ENCODE results near the gene ETV6.
A peak's percentile ranks its signal among the peaks of the same experiment; 100 is the strongest.

The ETV6 gene

DNA sequence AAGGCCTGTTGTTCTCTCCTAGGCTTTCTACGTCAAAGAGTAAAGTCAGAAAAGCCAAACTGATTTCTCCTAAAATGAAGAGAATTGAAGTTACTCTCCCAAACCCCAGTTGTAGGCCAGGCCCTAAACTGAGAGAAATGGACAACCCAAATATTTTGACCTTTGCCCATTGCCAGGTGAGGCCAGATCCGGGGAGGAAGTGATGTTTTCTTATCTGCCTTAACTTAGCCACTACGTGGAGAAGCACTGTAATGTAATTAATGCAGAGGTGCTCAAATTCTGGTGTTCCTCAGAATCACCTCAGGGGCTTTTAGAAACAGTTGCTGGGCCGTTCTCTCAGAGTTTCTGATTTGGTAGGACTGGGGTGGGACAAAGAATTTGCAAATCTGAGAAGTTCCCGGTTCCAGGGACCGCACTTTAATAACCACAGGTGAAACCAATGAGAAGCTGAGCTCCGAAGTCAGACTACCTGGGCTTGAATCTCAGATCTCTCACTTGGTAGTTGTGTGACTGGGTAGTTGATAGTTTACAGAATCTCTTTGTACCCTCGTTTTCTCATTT, 73.2 kb downstream of the ETV6 start:
- DNase-seq, result no peak

DNA sequence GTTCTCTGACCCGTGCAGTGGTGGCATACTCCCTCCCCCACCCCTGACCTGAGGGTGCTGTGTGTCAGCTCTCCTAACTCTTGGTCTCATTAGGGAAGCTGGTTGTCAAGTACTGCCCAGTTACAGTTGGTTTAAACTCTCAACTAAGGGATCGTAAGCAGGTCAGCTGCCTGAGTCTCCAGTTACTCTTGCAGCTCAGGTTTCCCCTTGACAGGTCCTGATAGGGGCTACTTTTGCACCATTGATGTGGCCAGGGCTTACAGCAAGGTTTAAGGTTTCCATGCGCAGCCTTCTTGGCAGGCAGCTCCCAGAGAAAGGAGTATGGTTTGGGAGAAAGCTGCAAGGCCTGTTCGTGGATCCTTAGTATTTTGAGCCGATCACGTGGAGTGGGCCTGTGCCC, 74.5 kb downstream of the ETV6 start:
- no peak for DNase-seq

DNA sequence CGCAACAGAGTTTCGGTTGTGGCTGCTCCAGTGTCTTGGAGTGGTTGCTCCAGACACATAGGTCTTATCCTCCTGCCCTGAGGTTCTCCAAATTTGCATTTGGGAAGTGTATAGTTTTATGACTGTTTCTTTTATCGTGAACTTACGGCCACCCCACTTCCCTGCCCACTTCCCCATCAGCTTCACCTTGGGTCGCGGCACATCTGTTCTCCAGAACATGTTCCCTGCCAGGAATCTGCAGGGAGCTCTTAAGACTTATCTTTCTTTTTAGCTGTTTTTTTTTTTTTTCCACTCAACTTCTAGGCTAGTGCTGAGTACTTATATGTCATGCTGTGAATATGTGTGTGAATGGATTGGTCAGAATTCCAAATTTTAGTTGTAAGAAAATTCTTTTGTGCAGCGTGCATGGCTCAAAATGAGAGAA, 75.4 kb downstream of the ETV6 start:
- DNase-seq, result no peak

DNA sequence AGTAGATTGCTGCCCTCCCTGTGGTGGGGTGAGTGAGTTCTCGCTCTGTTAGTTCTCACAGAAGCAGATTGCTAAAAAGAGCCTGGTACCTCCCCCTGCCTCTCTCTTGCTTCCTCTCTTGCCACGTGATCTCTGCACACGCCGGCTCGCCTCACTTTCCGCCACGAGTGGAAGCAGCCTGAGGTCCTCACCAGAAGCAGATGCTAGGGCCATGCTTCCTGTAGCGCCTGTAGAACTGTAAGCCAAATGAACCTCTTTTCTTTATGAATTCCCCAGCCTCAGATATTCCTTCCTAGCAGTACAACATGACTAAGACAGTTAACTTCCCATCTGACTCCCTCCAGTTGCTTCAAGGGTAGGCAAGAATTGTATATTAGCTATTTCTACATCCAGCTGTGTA, 76.2 kb downstream of the ETV6 start:
- no peak for DNase-seq

DNA sequence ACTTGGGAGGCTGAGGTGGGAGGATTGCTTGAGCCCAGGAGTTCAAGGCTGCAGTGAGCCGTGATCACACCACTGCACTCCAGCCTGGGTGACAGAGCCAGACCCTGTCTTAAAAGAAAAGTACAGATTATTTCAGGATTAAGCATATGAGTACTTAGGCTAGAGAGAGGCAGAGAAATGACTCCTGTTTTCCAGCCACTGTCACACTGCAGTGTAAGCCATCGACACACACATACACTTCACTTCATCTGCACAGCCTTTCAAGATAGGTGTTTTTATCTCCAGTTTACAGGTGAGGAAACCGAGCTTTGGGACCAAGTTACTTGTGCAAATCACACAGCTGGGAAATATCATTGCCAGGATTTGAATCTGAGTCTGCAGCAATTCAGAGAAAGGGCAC, 77.2 kb downstream of the ETV6 start:
- no peak for DNase-seq

DNA sequence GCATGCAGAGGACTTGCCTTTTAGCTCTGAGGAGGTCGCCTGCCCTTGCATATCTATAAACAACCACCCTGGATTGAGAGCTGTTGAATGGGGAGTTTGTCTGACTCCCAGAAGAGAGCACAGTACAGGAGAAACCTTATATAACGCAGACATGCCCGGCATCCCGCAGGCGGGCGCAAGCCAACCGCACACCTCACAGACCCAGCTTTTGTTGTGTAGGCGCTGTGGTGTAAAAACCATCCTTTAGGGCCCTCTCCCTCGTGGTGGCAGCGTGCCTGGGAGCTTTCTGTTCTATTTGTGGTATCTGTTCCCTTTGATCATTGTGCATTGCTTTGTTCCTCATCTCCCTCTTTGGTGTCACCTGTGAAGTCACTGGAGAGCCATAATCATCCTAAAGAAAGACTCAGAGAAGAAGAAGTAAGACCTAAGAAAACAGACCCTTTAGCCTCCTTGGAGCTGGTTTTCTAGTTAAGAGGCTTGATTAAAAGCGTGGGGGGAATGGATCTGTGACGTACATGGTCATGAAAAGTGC, 77.7 kb downstream of the ETV6 start:
- DNase-seq, result peak; percentile 42

DNA sequence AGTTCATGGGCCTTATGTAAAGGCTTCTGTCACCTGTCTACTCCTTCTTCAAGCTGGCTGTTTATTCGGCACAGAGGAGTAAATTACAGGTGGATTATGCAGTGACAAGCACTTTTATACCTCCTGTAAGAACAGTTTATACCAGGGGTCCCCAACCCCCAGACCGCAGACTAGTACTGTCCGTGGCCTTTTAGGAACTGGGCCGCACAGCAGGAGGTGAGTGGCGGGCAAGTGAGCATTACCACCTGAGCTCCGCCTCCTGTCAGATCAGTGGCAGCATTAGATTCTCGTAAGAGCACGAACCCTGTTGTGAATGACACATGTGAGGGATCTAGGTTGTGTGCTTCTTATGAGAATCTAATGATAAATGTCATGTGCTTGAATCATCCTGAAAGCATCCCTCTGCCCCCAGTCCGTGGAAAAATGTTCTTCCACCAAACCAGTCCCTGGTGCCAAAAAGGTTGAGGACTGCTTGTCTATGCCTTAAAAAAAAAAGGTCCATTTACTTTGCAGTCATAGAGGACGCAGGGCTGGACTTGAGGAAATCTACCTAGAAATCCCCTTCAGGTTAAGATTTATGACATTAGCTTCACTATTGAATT, 78.8 kb downstream of the ETV6 start:
- DNase-seq, result no peak

DNA sequence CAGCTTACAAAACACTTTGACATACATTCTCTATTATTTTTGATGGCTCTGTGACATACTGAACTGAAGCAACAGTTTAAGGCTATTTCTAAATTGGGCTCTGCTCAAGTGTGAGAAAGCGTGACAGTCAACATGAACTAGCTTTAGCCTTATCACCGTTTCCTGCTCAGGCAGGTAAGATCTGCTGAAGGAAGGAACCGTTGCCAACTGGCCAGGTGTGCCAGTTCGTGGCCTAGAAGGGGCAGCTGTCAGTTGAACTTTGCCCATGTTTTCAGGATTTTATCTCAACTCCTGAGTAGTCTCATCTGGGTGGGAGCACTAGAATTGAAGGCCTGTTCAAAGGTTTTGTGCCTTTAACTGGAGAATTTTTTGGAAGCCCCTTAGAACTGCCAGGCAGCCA, 79.5 kb downstream of the ETV6 start:
- no peak for DNase-seq

DNA sequence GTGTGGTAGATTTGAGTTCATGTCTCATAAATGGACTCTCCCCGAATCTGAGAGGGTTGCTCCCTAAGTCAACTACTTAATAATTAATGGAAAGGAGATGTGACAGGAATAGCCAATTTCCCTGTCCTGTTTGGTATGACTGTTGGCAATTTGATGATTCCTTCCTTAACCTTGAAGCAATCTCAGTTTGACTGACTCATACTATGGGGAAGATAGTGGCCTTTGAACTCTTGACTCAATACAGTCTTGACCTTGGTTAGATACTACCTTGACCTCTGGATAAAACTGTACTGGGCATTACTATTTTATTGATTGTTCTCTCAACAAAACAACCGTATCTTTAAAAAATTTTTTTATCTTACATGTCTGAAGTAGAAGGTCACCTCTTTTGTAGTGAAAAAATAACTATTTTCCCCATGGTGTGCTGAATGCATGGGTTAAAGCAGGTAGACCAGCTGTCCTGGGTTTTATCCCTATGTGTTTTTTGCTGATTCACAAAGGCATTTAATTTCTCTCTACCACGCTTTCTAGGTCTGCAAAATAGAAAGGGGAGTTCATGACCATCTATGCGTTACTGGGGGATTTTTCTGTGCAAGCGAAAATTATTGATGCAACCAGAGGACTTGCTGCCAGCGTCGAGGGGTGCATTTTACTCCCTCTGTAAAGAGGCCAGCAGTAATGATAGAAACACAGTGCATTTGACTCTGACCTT, 80.1 kb downstream of the ETV6 start:
- DNase-seq, result no peak

DNA sequence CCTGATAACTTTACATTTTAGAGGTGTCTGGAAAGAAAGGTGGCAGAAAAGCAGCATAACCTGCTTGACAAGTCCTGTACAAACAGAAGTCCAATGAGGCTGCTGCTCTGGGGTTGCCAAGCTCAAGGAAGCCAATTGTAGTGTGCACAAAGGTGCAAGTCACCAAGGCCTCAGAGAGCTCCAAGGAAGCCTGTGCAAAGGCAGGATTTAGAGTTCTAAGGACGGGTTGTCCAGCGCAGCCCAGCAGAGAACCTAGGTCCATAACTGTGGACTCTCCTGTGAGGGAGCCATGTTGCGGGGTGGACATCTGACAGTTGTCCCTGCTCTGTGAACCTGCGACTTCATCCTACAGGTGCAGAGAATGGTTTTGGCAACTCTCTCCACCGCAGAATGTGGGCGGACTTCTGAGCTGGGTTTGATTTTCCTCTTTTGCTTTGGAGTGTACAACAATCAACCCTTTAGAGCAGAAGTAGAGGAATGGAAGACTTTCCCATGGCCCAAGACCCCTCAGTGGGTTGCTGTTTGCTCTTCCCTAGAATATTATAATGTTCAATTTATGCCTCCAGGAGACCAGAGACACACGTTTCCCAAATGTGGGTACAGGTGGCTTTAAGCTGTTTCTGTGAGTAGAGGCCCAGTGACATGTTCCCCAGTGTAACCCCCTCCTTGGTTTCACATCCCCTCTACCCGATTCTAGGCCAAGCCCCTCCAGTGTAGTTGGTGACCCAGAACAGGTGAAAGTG, 81.0 kb downstream of the ETV6 start:
- DNase-seq, result no peak

DNA sequence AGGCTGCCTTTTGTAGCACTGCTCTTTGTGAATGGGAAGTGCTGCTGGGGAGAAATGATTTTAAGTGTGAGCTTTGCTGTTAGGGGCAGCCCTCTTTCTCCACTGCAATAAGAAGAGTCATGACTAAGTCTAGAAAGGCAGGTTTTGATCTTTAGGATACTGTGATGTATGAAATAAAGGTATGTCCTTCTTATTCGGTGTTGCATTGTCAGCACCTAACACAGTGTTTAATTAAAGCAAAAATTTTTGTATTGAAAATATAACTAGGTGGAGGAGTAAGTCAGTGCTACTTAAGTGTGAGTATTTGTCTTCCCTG, 81.5 kb downstream of the ETV6 start:
- peak; percentile 18 for DNase-seq

DNA sequence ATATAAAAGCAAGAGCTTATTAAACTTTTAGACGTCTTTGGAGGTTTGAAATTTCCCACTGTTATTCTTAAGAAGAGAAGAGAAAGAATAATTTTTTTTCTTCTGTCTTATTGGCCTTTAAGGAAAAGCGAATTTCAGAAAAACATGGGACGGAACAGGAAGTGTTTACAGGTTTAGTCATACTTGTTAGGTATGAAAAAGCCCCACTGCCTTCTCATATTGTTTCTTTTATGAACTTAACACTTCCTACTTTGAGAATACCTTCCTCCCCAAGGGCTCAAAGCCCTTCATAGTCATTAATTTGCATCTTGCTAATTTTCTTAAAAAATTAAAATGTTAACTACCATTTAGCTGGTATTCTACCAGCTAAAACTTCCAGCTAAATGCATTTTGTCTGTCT, 82.0 kb downstream of the ETV6 start:
- peak; percentile 36 for DNase-seq

DNA sequence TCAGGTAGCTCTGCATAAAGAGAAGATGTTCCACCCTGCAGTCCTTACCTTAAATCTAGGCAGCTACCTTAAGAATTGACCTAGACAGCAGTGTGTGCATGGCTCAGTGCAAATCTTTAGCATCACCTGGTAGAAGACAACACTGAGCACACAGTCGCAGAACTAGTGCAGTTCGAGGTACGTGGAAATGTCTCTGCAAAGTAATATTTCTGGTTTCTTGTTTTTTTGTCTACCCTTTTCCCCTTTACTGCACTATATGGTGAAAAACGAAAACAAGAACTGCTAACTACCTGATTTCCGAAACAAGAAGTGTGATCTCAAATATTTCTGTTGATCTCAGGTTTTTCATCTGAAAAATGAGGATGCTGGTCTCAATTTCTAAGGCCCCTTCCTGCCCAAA, 82.5 kb downstream of the ETV6 start:
- DNase-seq, result no peak

DNA sequence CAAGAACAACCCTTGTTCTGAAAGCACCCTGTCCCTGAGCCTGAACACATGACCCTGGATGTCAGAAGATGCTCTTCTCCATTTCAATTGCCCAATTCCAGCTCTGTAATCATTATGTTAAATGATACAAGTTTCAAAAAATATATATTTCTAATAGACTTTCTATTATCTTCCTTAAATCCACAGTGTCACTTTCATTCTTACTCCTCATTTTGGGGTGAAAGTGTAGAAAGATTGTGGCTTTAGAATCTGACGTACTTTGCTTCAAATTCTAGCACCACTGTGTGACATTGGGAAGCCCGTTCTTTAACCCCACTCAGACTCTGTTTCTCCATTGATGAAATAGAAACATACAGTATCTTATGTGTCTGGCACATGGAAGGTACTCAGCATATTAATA, 83.2 kb downstream of the ETV6 start:
- peak; percentile 23 for DNase-seq

DNA sequence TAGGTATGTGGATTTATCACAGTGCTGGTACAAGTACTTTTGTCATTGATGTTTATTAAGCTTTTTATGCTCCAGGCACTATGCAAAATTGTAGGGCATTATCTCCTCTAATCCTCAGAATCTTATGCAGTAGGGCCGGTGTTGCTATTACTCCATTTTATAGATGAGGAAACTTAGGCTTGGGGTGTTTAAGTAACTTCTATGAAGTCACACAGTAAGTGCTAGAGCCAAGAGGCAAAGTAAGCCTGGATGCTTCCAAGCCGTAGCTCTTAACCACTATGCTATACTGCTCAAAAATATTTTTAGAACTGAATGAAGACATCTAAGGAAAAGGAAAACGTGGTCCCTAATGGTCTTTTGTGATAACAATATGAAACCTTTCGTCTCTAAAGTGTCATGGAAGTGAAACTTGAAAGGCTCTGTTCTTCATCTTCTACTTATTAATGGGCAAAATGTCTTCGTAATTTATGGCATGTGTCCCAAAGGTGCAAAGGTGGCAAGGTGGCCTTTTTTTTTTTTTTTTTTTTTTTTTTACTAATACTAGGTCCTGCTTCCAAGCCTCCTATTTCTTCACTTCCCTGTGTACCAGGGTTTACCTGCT, 85.2 kb downstream of the ETV6 start:
- no peak for DNase-seq

DNA sequence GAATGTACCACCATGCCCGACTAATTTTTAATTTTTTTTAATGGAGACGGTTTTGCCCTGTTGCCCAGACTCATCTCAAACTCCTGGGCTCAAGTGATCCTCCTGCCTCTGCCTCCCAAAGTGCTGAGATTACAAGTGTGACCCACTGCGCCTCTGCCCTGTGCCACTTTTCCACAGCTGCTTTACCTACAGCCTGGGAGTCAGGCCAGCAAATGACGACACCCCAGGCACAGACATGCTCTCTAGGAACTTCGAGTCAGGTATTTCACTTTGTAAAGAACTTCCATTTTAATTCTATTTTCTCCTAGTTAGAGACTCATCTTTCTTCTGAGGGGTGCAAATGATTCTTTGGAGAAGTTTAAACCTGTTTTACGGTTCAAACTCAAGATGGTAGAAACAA, 89.0 kb downstream of the ETV6 start:
- no peak for DNase-seq

DNA sequence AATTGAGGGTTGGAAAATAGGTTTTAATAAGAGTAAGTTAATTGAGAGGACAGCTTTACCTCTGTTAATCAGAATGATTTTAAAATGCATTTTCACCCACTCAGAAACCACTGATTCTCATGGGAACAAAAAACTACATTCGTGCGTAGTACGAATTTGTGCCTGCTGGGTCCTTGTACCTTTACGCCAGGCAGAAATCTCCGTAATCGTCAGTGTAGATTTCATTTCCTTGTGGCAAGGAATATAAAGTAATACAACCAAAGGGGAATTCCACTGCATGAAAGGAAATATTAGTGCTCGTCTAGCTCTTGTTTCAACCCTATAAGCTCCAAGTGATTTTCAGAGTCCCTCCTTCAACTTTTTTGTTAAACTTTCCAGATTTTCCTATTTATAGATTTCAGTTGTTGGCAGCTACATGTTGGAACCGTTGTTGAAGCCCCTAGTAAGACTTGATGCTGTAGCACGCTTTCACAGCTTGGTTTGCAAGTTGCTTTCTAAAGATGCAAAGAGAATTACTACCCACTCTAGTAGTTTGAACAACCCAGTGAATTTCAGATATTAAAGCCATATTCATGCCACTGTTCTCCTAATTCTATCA, 90.6 kb downstream of the ETV6 start:
- no peak for DNase-seq

DNA sequence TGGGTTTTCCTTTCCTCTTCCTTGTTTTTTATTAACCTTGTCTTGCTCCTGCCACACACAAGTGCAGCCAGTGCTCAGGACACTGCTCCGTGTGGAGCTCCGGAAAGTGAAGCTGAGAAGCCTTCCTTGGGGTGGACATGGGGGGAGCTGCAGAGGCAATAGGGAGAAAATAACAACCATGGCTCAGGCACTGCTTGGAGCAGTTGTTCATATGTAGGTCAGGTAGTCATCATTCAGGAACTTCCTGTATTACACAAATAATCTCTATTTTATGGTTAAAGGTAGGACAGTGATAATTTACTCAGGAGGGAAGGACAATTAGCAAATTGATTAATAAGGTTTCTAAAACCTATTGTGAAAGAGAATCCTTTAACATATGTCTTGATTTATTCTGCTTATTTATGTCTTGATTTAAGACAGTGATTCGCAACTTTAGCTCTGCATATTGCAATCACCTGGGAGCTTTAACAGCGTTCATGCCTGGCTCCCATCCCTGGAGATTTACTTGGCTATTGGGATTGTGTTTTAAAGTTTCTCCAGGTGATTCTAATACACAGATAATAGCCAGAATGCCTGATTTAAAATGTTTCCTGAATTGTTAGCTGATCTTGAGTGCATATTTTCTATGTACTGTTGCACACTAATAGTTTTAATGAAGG, 92.1 kb downstream of the ETV6 start:
- no peak for DNase-seq

DNA sequence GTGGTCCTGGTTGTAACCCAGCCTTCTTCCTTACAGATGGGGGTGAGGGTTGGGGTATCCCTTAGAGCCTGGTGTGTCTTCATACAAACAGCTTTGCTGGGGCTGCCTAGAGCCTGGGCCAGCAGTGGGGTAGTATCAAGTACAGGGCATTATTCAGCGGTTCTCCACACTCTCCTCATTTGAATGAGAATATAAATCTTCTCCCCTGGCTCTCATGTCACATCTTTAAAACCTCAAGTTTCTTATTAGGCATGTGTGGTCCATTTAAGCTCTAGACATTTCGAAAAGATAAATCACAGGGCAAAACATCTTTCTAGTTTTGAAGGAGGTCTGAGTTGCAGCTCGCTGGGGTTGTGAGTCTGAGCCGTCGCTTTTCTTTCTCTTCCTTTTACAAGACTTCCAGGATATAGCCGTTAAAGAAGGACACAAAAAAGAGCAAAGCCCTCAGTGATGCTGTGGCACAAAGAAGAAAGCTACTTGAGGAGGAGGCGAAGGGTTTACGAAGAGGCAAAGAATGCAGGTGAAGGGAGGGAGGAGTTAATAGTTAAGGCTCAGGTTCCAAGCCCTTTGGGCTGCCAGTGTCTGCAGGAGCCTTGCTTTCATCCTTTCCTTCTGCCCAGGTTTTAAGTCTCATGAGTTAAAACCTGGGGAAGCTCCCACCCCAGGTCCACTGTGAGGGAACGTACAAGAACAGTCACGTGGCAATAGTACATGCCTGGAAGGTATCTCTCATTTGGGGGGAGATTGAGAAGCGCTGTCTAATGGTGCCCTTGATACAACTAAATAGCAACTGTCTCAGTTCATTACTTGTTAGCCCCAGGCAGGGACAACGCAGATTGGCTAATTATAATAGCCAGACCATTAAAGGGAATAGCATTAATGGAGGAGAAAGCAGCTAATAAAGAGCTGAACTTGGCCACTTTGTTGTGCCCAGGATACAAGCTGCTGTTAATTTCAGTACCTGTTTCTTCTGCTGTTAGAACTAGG, 94.2 kb downstream of the ETV6 start:
- no peak for DNase-seq

DNA sequence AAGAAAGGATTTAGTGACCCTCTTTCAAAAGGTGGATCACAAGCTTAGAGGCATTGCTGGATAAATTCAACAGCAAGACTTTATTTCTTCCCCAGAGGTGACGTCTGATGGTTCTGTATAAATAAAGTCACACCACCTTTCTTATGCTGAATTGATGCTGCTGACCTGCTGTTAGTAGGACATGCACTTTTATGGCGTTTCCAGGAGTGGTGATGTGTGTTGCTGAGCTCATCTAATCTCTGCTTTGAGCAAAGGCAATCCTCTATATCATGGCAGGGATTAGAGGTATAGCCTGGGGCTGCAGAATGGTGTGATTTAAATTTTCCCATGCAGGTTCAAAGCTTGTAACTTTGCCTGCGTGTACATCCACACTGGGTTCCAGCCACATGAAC, 94.9 kb downstream of the ETV6 start:
- no peak for DNase-seq

DNA sequence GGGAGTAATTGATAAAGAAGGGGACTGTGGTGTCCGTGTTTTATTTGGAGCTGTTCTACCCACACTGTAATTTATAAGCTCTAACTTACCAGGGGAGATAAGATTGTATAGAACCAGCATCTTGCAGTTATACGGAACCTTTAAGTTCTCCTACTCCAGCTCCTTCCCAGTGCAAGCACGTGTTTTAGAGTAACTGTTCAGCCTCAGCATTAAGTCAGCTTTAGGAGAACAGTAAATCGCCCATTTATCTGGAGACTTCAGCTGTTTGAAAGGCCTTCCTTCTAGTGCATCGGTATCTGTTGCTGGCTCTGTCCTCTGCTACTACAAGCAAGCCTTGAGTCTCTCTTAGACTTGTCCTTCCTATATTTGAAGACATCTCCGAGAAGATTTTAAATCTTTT, 95.6 kb downstream of the ETV6 start:
- no peak for DNase-seq

All from activated CD4-positive, alpha-beta T cell treated with anti-CD3 and anti-CD28 coated beads, Interleukin-2, Interleukin-6, amounts not matched to agents 100 ng/mL and 50 ng/mL, durations not matched to agents 16 hours and 8 hours (primary cell).